Measurements from ENCODE around the gene PNPLA2. TPM values are rescaled to one million over a fixed set of nuclear protein-coding genes. Genes with fewer than 3 reads are reported as not detected.

Gene PNPLA2
- total RNA-seq, 4 donors from 2014 or later: 62.8 to 107 (median 77.6) TPM

DNA sequence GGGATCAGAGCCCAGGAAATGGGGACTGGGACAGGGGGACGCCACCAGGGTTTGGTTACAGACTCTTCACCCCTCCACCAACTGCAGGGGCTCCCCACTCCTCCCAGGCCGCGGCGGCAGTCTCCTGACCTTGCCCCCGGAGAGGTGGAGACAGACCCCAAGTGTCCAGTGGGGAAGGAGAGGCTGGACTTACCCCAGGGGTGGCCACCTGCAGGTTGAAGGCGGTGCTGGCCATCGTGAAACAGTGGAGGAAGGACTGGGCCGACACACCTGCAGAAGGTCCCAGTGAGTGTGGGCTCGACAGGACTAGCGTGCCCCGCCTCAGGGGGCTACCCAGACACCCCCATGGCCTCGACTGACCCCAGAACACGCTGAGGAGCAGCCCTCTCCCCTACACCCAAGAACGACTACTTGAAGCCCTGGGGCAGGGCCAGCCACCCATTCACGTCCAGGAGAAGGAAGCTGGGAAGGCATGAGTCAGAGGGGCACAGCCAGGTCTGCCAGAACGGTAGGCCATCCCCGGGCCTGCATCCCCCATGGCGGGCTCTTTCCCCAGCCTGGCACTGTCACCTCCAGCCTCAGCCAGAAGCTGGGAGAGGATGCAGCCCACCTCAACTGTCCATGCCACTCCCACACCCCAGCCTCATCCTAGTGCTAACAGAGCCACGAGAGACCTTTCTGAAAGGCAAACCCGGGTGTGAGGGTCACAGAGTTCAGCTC, 43.7 kb upstream of the PNPLA2 start:
- Histone ChIP-seq H3K27ac (replicated peaks in 1 of 4) (no peak overlapping the region), H3K36me3 (peaks cover 14 to 48% (median 44%) of the 10 kb centered on the region in 4 donors), H3K27me3 (no peaks in the 10 kb centered on the region), H3K4me3 (peak overlapping the region in 1 of 4 donors; percentile 98), H3K4me1 (peaks cover 24 to 73% (median 55%) of the 10 kb centered on the region in 4 donors), H3K9me3 (no peaks in the 10 kb centered on the region)
- 78% methylated on average over 15 of the region's 20 CpGs for WGBS
- TF ChIP-seq POLR2AphosphoS5 (IDR thresholded peaks at IDR 0.05): no peak
- TF ChIP-seq, protein P1, sequence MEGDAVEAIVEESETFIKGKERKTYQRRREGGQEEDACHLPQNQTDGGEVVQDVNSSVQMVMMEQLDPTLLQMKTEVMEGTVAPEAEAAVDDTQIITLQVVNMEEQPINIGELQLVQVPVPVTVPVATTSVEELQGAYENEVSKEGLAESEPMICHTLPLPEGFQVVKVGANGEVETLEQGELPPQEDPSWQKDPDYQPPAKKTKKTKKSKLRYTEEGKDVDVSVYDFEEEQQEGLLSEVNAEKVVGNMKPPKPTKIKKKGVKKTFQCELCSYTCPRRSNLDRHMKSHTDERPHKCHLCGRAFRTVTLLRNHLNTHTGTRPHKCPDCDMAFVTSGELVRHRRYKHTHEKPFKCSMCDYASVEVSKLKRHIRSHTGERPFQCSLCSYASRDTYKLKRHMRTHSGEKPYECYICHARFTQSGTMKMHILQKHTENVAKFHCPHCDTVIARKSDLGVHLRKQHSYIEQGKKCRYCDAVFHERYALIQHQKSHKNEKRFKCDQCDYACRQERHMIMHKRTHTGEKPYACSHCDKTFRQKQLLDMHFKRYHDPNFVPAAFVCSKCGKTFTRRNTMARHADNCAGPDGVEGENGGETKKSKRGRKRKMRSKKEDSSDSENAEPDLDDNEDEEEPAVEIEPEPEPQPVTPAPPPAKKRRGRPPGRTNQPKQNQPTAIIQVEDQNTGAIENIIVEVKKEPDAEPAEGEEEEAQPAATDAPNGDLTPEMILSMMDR (IDR thresholded peaks at IDR 0.05): no peak
- TF ChIP-seq POLR2A (IDR thresholded peaks at IDR 0.05; ENCODE audit: low read depth): no peak
- TF ChIP-seq EP300 (IDR thresholded peaks at IDR 0.05): no peak
- DNase-seq (ENCODE audit: extremely low spot score): no peak
- intact Hi-C loops (cut with DNase I): no loop called here

DNA sequence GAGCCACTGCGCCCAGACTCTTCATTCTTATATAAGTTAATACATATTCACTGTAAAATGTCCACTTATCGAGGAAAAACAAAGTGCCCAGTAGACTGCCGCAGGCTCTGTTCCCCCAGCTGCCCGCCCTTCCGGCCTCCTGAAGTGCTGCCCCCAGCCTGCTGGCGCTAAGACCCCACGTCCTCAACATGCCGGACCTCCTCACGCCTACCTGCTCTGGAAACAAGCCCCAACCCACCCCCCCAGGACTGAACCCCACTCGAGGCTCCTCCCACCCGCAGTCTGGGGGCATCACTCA, 42.5 kb upstream of the PNPLA2 start:
- TF ChIP-seq POLR2A (IDR thresholded peaks at IDR 0.05; ENCODE audit: low read depth) (no peak), EP300 (IDR thresholded peaks at IDR 0.05) (no peak), POLR2AphosphoS5 (IDR thresholded peaks at IDR 0.05) (no peak)
- TF ChIP-seq, protein P1 (IDR thresholded peaks at IDR 0.05): no peak
- Histone ChIP-seq H3K4me3 (peak overlapping the region; percentile 85 to 99 (median 96)), H3K4me1 (peaks cover 24 to 74% (median 55%) of the 10 kb centered on the region in 4 donors), H3K9me3 (no peaks in the 10 kb centered on the region), H3K27ac (replicated peaks in 1 of 4) (peak overlapping the region in 2 of 4 donors; percentile 83 to 90), H3K27me3 (no peaks in the 10 kb centered on the region), H3K36me3 (peaks cover 5 to 40% (median 35%) of the 10 kb centered on the region in 4 donors)
- intact Hi-C loops (cut with DNase I): no loop called here
- WGBS: 41% methylated on average over 8 of the region's 11 CpGs
- no peak for DNase-seq (ENCODE audit: extremely low spot score)

DNA sequence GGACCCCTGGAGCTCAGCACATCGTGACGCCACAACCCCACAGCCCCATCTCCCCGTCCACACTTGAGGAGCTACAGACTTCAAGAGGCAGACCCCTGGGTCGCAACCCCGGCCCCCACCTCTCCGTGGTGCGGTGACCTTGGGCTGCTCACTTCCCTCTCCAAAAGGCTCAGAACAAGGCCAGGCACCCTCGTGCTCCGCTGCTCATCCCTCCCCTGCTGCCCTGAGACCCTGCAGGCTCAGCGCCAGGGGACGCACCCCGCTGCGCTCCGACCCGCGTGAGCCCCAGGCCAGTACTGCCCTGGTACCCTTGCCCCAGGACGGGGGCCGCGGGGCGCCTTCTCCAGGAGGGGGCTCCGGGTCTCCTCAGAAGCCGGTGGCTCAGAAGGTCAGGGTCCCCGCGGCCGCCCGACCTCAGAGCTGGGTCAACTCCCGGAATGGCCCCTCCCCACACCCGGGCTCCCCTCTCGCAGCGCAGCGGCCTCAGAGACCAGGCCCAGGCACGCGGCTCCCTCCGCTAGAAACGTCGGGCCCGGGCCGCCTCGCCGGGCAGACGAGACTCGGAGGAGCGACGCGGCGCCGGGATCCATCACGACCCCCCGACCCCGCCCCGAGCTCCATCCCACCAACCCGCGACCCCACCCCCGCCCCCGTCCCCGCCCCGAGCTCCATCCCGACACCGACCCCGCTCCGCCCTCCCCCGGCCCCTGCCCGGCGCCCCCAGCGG, 42.0 kb upstream of the PNPLA2 start:
- H3K4me3 ChIP-seq: peak overlapping the region; percentile 85 to 99 (median 96)
- H3K9me3 ChIP-seq: no peaks in the 10 kb centered on the region
- TF ChIP-seq POLR2AphosphoS5 (IDR thresholded peaks at IDR 0.05) (no peak), POLR2A (IDR thresholded peaks at IDR 0.05; ENCODE audit: low read depth) (no peak), EP300 (IDR thresholded peaks at IDR 0.05) (no peak)
- TF ChIP-seq, protein P1 (IDR thresholded peaks at IDR 0.05): no peak
- H3K4me1 ChIP-seq: peaks cover 24 to 71% (median 55%) of the 10 kb centered on the region in 4 donors
- WGBS: 0% methylated on average over 13 of the region's 65 CpGs
- intact Hi-C loops (cut with DNase I): no loop called here
- H3K36me3 ChIP-seq: peaks cover 3 to 35% (median 30%) of the 10 kb centered on the region in 4 donors
- DNase-seq (ENCODE audit: extremely low spot score): no peak
- H3K27me3 ChIP-seq: no peaks in the 10 kb centered on the region
- peak overlapping the region; percentile 83 to 90 (median 87) for H3K27ac ChIP-seq (replicated peaks in 1 of 4)

DNA sequence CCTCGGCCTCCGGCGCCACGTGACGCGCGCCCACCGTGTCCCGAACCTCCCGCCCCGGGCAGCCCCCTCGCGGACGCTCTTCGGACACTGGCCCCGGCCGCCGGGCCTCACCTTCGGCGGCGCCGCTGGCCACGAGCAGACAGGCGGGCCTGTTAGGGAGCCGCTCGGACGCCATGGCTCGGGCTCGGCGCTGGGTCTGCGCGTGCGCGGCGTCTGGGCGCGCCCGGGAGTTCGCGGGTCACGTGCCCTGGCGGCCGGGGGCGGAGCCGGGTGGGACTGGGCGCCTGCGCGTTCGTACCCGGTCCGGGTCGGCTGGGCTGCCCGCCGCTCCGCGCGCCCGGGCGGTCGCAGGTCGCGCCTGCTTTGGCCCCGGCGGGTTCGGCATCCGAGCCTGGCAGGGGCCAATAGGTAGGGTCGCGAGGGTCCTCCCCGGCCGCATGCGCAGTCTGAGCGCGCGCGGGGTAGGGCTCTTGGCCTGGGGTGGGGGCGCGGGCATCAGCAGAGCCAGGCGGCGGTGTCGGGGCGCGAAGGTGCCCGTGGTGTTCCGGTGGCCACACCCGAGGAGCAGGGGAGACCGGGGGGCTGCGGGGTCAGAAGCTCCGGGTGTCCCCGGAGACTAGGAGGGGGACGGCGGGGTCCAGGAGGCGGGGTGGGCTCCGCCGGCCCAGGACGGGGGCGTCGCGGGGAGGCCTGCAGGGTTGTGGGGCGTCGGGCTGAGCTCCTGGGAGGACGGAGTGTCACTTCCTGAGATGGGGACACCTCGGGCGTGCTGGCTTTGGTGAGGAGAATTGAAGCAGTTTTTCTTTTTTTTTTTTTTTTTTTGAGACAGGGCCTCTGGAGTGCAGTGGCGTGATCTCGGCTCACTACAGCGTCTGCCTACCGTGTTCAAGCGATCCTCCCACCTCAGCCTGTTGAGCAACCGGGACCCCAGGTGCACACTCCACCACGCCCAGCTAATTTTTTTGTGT, 41.1 kb upstream of the PNPLA2 start, which contains the start of gene GATD1:
TSS of gene GATD1 (minus strand) at position 200 of the 968 bp plus-strand sequence. CDS start at position 175, 25 bp downstream.
- Histone ChIP-seq H3K36me3 (peaks cover 0 to 27% (median 21%) of the 10 kb centered on the region in 4 donors), H3K4me1 (peaks cover 24 to 64% (median 51%) of the 10 kb centered on the region in 4 donors), H3K27ac (replicated peaks in 1 of 4) (peak within 1 kb of the TSS; percentile 83 to 90 (median 87)), H3K4me3 (peak within 1 kb of the TSS; percentile 85 to 99 (median 96)), H3K9me3 (no peaks in the 10 kb centered on the region), H3K27me3 (no peaks in the 10 kb centered on the region)
- intact Hi-C loops (cut with DNase I): no loop called here
- DNase-seq (ENCODE audit: extremely low spot score): peak; percentile 96
- no peak for TF ChIP-seq EP300 (IDR thresholded peaks at IDR 0.05)
- peak; percentile 69 to 82 for TF ChIP-seq POLR2AphosphoS5 (IDR thresholded peaks at IDR 0.05)
- peak; percentile 59 for TF ChIP-seq POLR2A (IDR thresholded peaks at IDR 0.05; ENCODE audit: low read depth)
- TF ChIP-seq, protein P1 (IDR thresholded peaks at IDR 0.05): peak in 2 of 3 experiments; percentile 3 to 31
- WGBS: 1% methylated on average over 23 of the region's 110 CpGs

Data from esophagus muscularis mucosa (tissue), 4 donors.